ENCODE results near the gene ZNF3. TPM values are rescaled to one million over a fixed set of nuclear protein-coding genes. Genes with fewer than 3 reads are reported as not detected.

Gene ZNF3
- total and polyA plus RNA-seq, 9 of the 15 experiments (the other 6 are each of a cell fraction or from before 2014, with no cell fraction given): 30.0 to 64.9 (median 51.5) TPM

DNA sequence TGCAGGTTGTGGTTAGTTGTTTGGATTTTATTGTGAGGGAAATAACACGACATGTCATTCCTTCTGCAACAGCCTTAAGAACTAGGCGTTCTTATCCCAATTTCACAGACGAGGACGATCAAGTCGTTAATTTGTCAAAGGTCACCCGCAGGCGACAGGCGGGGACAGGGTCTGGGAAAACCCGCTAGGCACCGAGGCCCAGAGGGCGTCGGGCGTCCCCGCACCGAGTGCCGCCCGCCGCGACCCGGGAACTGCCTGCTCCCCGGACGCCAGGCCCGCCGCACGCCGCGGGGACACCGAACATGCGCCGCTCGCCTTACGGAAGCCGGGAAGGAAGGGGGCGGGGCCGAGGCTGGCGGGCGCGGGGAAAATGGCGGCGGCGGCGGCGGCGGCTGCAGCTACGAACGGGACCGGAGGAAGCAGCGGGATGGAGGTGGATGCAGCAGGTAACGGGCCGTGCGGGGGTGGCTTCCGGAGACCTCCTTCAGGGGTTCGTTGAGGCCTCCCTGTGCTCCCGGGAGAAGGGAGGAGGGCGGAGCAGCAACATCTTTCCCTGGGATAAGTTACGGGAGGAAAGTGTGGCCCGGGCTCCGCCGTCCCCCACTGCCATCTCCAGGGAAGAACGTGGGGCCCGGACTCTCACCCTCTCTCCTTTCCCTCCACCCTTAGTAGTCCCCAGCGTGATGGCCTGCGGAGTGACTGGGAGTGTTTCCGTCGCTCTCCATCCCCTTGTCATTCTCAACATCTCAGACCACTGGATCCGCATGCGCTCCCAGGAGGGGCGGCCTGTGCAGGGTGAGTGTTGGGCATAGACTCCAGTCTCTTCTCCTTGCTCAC lies 7.3 kb upstream of the ZNF3 start, which contains the start of gene COPS6 (continued):
- TF ChIP-seq, protein P1, sequence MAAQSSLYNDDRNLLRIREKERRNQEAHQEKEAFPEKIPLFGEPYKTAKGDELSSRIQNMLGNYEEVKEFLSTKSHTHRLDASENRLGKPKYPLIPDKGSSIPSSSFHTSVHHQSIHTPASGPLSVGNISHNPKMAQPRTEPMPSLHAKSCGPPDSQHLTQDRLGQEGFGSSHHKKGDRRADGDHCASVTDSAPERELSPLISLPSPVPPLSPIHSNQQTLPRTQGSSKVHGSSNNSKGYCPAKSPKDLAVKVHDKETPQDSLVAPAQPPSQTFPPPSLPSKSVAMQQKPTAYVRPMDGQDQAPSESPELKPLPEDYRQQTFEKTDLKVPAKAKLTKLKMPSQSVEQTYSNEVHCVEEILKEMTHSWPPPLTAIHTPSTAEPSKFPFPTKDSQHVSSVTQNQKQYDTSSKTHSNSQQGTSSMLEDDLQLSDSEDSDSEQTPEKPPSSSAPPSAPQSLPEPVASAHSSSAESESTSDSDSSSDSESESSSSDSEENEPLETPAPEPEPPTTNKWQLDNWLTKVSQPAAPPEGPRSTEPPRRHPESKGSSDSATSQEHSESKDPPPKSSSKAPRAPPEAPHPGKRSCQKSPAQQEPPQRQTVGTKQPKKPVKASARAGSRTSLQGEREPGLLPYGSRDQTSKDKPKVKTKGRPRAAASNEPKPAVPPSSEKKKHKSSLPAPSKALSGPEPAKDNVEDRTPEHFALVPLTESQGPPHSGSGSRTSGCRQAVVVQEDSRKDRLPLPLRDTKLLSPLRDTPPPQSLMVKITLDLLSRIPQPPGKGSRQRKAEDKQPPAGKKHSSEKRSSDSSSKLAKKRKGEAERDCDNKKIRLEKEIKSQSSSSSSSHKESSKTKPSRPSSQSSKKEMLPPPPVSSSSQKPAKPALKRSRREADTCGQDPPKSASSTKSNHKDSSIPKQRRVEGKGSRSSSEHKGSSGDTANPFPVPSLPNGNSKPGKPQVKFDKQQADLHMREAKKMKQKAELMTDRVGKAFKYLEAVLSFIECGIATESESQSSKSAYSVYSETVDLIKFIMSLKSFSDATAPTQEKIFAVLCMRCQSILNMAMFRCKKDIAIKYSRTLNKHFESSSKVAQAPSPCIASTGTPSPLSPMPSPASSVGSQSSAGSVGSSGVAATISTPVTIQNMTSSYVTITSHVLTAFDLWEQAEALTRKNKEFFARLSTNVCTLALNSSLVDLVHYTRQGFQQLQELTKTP (IDR thresholded peaks at IDR 0.05; ENCODE audit: low read depth in 1 of 2, partially characterized antibody in 2 of 2): no peak
- TF ChIP-seq, protein P2, sequence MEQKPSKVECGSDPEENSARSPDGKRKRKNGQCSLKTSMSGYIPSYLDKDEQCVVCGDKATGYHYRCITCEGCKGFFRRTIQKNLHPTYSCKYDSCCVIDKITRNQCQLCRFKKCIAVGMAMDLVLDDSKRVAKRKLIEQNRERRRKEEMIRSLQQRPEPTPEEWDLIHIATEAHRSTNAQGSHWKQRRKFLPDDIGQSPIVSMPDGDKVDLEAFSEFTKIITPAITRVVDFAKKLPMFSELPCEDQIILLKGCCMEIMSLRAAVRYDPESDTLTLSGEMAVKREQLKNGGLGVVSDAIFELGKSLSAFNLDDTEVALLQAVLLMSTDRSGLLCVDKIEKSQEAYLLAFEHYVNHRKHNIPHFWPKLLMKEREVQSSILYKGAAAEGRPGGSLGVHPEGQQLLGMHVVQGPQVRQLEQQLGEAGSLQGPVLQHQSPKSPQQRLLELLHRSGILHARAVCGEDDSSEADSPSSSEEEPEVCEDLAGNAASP (IDR thresholded peaks at IDR 0.05): no peak
- TF ChIP-seq ZNF124 (CRISPR knock-in tag; IDR thresholded peaks at IDR 0.05): peak; percentile 83; the same call in 1 of the 2 replicates
- TF ChIP-seq, protein P3, sequence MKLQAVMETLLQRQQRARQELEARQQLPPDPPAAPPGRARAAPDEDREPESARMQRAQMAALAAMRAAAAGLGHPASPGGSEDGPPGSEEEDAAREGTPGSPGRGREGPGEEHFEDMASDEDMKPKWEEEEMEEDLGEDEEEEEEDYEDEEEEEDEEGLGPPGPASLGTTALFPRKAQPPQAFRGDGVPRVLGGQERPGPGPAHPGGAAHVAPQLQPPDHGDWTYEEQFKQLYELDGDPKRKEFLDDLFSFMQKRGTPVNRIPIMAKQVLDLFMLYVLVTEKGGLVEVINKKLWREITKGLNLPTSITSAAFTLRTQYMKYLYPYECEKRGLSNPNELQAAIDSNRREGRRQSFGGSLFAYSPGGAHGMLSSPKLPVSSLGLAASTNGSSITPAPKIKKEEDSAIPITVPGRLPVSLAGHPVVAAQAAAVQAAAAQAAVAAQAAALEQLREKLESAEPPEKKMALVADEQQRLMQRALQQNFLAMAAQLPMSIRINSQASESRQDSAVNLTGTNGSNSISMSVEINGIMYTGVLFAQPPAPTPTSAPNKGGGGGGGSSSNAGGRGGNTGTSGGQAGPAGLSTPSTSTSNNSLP (IDR thresholded peaks at IDR 0.05; ENCODE audit: borderline replicate concordance, low read depth, low read length): no peak; the same call in 1 of the 2 replicates
- no peak for TF ChIP-seq NFATC3 (IDR thresholded peaks at IDR 0.05)
- TF ChIP-seq, protein P4, sequence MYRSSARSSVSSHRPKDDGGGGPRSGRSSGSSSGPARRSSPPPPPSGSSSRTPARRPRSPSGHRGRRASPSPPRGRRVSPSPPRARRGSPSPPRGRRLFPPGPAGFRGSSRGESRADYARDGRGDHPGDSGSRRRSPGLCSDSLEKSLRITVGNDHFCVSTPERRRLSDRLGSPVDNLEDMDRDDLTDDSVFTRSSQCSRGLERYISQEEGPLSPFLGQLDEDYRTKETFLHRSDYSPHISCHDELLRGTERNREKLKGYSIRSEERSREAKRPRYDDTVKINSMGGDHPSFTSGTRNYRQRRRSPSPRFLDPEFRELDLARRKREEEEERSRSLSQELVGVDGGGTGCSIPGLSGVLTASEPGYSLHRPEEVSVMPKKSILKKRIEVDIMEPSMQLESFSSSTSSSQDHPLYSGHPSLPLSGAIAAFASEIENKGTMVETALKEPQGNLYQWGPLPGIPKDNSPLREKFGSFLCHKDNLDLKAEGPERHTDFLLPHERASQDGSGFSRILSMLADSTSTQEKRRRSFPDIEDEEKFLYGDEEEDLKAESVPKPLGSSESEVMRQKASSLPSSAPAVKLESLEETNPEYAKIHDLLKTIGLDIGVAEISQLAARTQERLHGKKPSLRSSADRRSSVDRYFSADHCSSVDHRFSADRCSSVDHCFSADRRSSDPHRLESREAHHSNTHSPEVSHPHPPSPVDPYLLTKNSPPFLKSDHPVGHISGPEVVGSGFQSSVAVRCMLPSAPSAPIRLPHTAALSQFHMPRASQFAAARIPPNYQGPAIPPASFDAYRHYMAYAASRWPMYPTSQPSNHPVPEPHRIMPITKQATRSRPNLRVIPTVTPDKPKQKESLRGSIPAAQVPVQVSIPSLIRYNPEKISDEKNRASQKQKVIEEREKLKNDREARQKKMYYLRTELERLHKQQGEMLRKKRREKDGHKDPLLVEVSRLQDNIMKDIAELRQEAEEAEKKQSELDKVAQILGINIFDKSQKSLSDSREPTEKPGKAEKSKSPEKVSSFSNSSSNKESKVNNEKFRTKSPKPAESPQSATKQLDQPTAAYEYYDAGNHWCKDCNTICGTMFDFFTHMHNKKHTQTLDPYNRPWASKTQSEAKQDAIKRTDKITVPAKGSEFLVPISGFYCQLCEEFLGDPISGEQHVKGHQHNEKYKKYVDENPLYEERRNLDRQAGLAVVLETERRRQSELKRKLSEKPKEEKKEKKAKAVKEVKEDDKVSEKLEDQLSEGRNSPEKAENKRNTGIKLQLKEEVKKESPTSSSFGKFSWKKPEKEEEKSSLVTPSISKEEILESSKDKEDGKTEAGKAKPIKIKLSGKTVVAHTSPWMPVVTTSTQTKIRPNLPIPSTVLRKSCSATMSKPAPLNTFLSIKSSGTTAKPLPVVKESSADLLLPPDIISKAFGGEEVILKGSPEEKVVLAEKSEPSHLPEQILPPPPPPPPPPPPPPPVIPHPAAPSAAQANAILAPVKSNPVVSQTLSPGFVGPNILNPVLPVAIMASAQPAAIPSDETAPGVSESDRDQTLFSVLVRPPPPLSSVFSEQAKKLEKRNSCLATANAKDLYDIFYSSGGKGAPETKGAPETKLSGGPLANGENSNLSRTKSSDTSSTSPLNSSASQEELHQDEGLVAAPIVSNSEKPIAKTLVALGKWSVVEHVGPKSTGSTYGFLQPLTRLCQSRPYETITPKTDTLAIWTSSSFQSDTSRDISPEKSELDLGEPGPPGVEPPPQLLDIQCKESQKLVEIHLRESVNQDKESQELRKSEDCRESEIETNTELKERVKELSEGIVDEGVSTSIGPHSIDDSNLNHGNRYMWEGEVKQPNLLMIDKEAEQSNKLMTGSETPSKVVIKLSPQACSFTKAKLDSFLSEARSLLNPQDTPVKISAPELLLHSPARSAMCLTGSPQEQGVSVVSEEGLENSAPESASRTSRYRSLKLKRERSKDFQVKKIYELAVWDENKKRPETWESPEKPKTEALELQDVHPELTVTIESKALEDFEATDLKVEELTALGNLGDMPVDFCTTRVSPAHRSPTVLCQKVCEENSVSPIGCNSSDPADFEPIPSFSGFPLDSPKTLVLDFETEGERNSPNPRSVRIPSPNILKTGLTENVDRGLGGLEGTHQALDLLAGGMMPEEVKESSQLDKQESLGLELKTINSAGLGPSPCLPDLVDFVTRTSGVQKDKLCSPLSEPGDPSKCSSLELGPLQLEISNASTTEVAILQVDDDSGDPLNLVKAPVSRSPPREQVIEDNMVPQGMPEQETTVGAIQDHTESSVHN (IDR thresholded peaks at IDR 0.05; ENCODE audit: borderline replicate concordance in 1 of 2, low read depth in 1 of 2): no peak
- TF ChIP-seq HDAC1 (IDR thresholded peaks at IDR 0.05): peak in 1 of 2 experiments; percentile 79; a peak in 2 of 4 replicates
- TF ChIP-seq MYC (IDR thresholded peaks at IDR 0.05; ENCODE audit: low read depth, low read length): peak; percentile 96
- peak; percentile 64; the same call in 1 of the 2 replicates for TF ChIP-seq MYC (CRISPR knock-in tag; IDR thresholded peaks at IDR 0.05; ENCODE audit: borderline replicate concordance, low read depth)
- 0 out of 2 replicates have a peak, but pooled peaks have one; percentile 70 for TF ChIP-seq ZBED1 (IDR thresholded peaks at IDR 0.05)
